ENCODE results near the gene GPC2.
"Not testable (repeated sequence)": the region's sequence is repeated elsewhere in the genome, so short reads cannot be mapped to it uniquely, and the experiment has no call there.

Gene GPC2, protein sequence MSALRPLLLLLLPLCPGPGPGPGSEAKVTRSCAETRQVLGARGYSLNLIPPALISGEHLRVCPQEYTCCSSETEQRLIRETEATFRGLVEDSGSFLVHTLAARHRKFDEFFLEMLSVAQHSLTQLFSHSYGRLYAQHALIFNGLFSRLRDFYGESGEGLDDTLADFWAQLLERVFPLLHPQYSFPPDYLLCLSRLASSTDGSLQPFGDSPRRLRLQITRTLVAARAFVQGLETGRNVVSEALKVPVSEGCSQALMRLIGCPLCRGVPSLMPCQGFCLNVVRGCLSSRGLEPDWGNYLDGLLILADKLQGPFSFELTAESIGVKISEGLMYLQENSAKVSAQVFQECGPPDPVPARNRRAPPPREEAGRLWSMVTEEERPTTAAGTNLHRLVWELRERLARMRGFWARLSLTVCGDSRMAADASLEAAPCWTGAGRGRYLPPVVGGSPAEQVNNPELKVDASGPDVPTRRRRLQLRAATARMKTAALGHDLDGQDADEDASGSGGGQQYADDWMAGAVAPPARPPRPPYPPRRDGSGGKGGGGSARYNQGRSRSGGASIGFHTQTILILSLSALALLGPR

GRCh38 chr7:100177045-100178001 is at the start of gene GPC2, which contains the start of gene STAG3:
Gene GPC2 (minus strand): TSS chr7:100177381. CDS start chr7:100177199, 182 bp downstream.
Gene STAG3 (plus strand): TSS chr7:100177918. CDS start chr7:100180557, 2,639 bp downstream.
- peak; percentile 98 to 99 for DNase-seq

GRCh38 chr7:100224891-100225290 is 47.7 kb upstream of the GPC2 start:
- DNase-seq, result not testable (repeated sequence)

DNA sequence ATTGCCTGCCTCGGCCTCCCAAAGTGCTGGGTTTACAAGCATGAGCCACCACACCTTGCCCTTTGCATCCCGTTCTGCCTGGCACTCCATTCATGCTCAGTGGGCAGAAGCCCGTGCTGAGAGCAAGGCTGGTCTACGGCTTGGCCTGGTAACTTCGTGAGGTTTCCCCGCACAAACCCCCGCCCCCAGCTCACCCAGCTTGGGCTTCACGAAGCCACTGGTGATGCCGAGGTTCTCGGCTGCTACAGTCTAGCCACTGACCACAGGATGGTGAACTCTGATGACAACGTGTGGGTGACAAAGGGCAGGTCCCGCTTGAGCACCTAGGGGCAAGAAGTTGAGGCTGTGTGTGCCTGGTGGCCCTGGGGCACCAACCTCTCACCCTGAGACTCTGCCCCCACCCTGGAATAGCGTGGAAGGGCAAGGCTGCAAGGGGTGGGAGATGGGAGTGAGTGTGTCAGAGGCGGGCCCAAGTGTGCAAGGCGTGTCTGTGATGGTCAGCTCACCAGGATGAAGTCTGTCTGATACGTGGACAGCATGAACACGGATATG is 46.3 kb upstream of the GPC2 start:
- not testable (repeated sequence) for DNase-seq

- DNase-seq, result no peak
Observed at GRCh38 chr7:100222445-100223132, 45.4 kb upstream of the GPC2 start.

- DNase-seq, result peak in 1 of 2 donors; percentile 43
Observed at GRCh38 chr7:100221767-100222444, 44.7 kb upstream of the GPC2 start.

DNA sequence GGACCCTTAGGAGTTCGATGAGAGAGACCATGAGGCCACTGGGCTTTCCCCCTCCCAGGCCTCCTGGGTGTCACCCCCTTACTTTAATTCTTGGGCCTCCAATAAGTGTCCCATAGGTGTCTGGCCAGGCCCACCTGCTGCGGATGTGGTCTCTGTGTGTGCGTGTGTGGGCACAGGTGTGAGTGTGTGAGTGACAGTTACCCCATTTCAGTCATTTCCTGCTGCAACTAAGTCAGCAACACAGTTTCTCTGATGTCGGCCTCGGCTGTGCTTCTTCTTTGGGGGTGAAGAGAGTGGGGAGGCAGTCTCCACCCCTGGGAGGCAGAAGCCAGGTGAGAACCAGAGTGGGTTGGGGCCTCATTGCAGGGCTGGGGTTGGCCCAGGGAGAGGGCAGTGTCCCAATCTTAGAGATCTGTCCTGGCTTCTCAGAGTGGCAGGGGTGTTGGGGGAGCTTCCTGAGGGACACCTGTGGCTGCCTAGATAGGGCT is 44.1 kb upstream of the GPC2 start:
- peak; percentile 83 to 88 for DNase-seq

- DNase-seq, result no peak
Observed at GRCh38 chr7:100220586-100221230, 43.5 kb upstream of the GPC2 start.

DNA sequence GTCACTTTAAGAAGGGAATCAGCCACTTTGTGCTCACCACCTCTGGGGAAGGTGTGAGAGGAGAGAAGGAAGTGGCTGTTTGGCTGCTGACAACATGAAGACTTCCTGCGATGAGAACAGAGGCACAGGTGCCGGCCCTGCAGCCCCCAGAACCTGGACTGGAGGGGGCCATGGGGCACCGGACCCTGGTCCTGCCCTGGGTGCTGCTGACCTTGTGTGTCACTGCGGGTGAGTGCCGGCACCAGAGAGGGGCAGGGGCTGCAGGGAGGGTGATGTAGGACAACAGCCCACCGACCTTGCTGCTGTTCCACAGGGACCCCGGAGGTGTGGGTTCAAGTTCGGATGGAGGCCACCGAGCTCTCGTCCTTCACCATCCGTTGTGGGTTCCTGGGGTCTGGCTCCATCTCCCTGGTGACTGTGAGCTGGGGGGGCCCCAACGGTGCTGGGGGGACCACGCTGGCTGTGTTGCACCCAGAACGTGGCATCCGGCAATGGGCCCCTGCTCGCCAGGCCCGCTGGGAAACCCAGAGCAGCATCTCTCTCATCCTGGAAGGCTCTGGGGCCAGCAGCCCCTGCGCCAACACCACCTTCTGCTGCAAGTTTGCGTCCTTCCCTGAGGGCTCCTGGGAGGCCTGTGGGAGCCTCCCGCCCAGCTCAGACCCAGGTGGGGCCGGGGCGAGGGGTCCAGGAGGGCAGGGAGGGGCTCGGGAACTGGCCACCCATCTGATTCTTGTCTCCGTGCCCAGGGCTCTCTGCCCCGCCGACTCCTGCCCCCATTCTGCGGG is 42.8 kb upstream of the GPC2 start, which contains the start of gene PVRIG:
Gene PVRIG, plus strand, starts transcription at position 149 of the 785 bp plus-strand sequence. Its CDS starts 22 bp downstream, at position 171.
- DNase-seq, result peak; percentile 33 to 39

DNA sequence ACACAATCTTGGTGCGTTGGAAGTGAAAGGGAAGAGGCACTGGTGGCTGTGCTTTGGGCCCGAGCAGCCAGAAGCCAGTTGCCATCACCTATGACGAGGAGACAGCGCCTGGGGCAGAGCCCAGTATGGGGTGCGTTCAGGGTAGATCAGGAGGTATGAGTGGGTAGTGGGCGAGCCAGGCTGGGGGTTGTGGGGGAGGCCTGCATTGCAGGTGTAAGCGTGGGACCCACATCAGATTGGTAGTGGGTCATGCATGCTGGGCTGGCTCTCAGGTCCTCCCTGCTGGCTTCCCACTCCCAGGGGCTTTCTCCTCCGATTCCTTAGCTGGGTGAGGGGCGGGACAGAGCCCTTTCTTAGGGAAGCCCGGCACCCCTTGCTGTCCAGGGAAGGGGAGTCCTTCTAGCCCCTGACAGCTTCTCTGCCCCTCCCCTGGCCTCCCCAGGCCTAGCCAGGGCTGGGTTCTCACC is 42.1 kb upstream of the GPC2 start:
- DNase-seq, result peak in 1 of 2 donors; percentile 22

- DNase-seq, result peak; percentile 80 to 84
Observed at GRCh38 chr7:100217934-100218333, 40.8 kb upstream of the GPC2 start.

DNA sequence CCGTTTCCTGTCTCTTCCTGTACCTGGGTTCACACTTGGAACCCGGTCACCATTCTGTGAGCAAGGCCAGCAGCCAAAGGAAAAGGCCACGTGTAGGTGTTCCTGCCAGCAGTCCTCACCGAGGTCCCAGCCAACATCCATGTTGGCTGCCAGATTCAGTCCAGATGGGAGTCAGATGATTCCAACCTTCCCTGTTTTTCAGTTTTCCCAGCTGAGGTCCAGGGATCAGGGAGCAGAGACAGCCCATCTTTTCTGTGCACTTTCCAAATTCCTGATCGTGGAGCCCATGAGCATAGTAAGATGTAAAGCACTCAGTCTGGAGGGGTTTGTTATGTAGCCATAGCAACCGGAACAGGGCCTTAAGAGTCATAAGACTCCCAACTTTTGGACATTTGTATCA is 38.7 kb upstream of the GPC2 start:
- no peak for DNase-seq

- DNase-seq, result peak in 1 of 2 donors; percentile 7
Observed at GRCh38 chr7:100214356-100214755, 37.2 kb upstream of the GPC2 start.

DNA sequence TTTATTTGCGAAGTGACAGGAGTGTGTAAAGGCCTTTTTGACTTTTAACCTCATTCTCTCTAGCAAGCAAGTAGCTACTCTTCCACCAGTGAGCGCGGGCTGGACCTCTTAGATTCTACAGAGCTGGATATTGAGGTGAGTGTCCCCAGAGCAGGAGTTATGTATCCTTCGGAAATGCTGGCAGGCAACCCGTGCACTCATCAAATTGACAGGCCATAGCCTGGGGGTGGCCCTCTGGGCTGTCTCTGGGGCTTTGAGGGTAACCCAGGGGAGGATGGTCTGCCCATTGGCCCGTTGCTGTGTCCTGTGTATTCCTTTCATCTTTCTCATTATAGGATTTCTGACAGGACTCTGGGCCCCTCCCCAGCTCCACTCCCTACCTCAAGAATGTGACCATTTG is 36.5 kb upstream of the GPC2 start:
- no peak for DNase-seq

DNA sequence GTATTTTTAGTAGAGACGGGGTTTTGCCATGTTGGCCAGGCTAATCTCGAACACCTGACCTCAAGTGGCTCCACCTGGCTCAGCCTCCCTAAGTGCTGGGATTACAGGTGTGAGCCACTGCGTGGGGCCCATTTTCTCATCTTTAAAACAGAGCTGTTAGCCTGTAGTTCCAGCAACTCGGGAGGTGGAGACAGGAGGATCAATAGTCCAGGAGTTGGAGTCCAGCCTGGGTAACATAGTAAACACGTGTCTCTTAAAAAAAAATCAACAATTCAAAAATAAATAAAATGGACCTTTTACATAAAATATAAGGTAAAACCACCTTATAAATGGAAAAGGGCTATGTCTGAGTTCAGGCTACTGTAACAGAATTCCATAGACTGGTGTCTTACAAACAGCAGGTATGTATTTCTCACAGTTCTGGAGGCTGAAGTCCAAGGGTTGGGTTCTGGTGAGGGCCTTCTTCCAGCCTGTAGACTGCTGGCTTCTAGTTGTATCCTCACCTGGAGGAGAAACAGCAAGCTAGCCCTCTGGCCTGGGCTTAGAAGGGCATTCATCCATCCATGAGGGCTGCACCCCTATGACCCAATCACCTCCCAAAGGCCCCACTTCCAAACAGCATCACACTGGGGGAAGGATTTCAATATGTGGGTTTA is 35.6 kb upstream of the GPC2 start:
- no peak for DNase-seq

- peak; percentile 58 to 64 for DNase-seq
Observed at GRCh38 chr7:100211342-100211780, 34.2 kb upstream of the GPC2 start.

DNA sequence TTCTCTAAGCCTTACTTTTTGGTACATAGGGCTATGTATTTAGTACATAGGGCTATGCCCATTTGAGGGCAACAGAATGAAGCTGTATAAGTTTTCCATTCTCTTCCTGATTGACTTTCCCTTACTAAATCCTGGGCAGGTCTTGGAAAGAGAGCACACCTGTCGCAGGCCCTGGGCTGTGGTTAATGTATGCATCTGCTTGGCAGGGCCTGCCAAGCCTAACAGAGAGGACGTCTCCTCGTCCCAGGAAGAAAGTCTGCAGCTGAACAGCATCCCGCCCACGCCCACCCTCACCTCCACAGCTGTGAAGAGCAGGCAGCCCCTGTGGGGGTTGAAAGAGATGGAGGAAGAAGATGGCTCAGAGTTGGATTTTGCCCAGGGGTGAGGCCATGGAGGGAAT is 33.6 kb upstream of the GPC2 start:
- DNase-seq, result no peak

GRCh38 chr7:100209493-100209892 is 32.3 kb upstream of the GPC2 start:
- no peak for DNase-seq

- DNase-seq, result peak in 1 of 2 donors; percentile 44
Observed at GRCh38 chr7:100208911-100209408, 31.8 kb upstream of the GPC2 start.

GRCh38 chr7:100204454-100204853 is 27.3 kb upstream of the GPC2 start:
- no peak for DNase-seq
